Body of pancreas (tissue), 4 donors: ENCODE results near the gene PANX2.

Experiments
- CTCF ChIP-seq, 7 experiments: fragments of 450-650 bp in 4 of 7; fragments of 200-600 bp in 3 of 7; sonication (generic) in 3 of 7; IDR thresholded peaks; one replicate each; pipeline ENCODE4 v1.5.1; 2016 to 2019; ENCODE audit warnings: antibody characterized with exemption in 7 of 7
- POLR2A ChIP-seq, 3 donors: fragments of 450-650 bp; IDR thresholded peaks; one replicate each; pipeline ENCODE4 v1.6.1; 2016; ENCODE audit warnings: antibody characterized with exemption in 3 of 3, mild to moderate bottlenecking in 2 of 3

GRCh38 chr22:50218153-50218995 lies 47.8 kb downstream of the PANX2 start:
- TF ChIP-seq CTCF (IDR thresholded peaks at IDR 0.05) (no peak), POLR2A (IDR thresholded peaks at IDR 0.05) (no peak)
